Panc1 (cell line): ENCODE data around the gene ESR1. TPM values are rescaled to one million over a fixed set of nuclear protein-coding genes. Genes with fewer than 3 reads are reported as not detected.

Source experiments
- ATAC-seq: fragments of 200-7000 bp; cut with Tn5 transposase; 2 replicates; pipeline ENCODE4 v1.9.1; 2020; ENCODE audit warnings: mild to moderate bottlenecking, moderate library complexity
- BruUV-seq: library from RNA; stranded (reverse); fragments of 400-500 nt; replicated peaks from 2 replicates; lab custom pipeline; 2021; lab: Mats Ljungman, UMichigan
- CTCF ChIA-PET: fragments of 300-600 bp; sonication (Branson Sonifier 250); formaldehyde crosslinking; loops from one replicate; lab custom pipeline; 2022; ENCODE audit warnings: antibody characterized with exemption; lab: Charles Lee
- POLR2A ChIA-PET: fragments of 300-600 bp; sonication (Branson Sonifier 250); formaldehyde crosslinking; loops from one replicate; lab custom pipeline; 2022; ENCODE audit warnings: antibody characterized with exemption; lab: Charles Lee
- DNase-seq: peaks from one replicate; pipeline ENCODE4 v3.0.0-alpha.2; 2010; ENCODE audit warnings: low read depth, low spot score
- H3K27ac ChIP-seq: 2 replicates; pipeline ENCODE4 v1.5.1; 2011; ENCODE audit warnings: mild to moderate bottlenecking, low read length, inconsistent platforms
- H3K27me3 ChIP-seq: fragments of 200-500 bp; sonication (Bioruptor generic); 2 replicates; pipeline ENCODE4 v1.6.0; 2014; ENCODE audit warnings: low read length, inconsistent platforms; ENCODE audit not compliant: control insufficient read depth, insufficient read depth
- H3K36me3 ChIP-seq: fragments of 200-500 bp; sonication (Bioruptor generic); 2 replicates; pipeline ENCODE4 v1.5.1; 2014; ENCODE audit warnings: inconsistent platforms, mild to moderate bottlenecking, low read length, moderate library complexity; ENCODE audit not compliant: control insufficient read depth, insufficient read depth
- H3K4me1 ChIP-seq: 2 replicates; pipeline ENCODE4 v1.5.1; 2011; ENCODE audit warnings: inconsistent platforms, mild to moderate bottlenecking, low read length, moderate library complexity; ENCODE audit not compliant: control insufficient read depth, insufficient read depth
- H3K4me3 ChIP-seq, 2 experiments: 2 replicates each; pipeline ENCODE4 v1.5.1; 2011 to 2012; ENCODE audit warnings: low read depth in 2 of 2, low read length in 2 of 2, mild to moderate bottlenecking in 2 of 2, inconsistent platforms in 1 of 2, moderate library complexity in 1 of 2
- H3K9me3 ChIP-seq: fragments of 200-500 bp; sonication (Bioruptor generic); 2 replicates; pipeline ENCODE4 v1.5.1; 2014; ENCODE audit warnings: low read depth, mild to moderate bottlenecking, inconsistent platforms, low read length, moderate library complexity; ENCODE audit not compliant: control insufficient read depth, insufficient read depth
- CTCF ChIP-seq: fragments of 450-650 bp; IDR thresholded peaks from 2 replicates; pipeline ENCODE4 v1.5.1; 2017; ENCODE audit warnings: mild to moderate bottlenecking
- POLR2AphosphoS5 ChIP-seq: IDR thresholded peaks from 2 replicates; pipeline ENCODE4 v1.6.1; 2012; ENCODE audit warnings: mild to moderate bottlenecking, low read depth, low read length, moderate library complexity
- REST ChIP-seq, 2 experiments: IDR thresholded peaks; 2 replicates each; pipeline ENCODE4 v1.6.1; 2011 to 2012; ENCODE audit warnings: low read depth in 2 of 2, control low read depth in 1 of 2, low read length in 1 of 2, mild to moderate bottlenecking in 1 of 2, moderate library complexity in 1 of 2; ENCODE audit not compliant: insufficient read depth in 1 of 2
- SIN3A ChIP-seq: IDR thresholded peaks from 2 replicates; pipeline ENCODE4 v1.6.1; 2012; ENCODE audit warnings: low read depth, mild to moderate bottlenecking, low read length, moderate library complexity, borderline replicate concordance; ENCODE audit not compliant: insufficient read depth
- TCF7L2 ChIP-seq: IDR thresholded peaks from 2 replicates; pipeline ENCODE4 v1.6.1; 2011; ENCODE audit warnings: mild to moderate bottlenecking, low read depth, low read length, inconsistent platforms
- in situ Hi-C: cut with HindIII; loops from 2 replicates; pipeline ENCODE4 v1.10.0; 2016; ENCODE audit warnings: low sequenced_read_pairs, low pct_unique_long_range_greater_than_20kb
- intact Hi-C: fragments of 100-400 bp; cut with micrococcal nuclease; formaldehyde crosslinking; loops from one replicate; pipeline ENCODE4 v1.10.0; 2022; ENCODE audit not compliant: unreplicated experiment
- total RNA-seq: library from RNA; stranded (reverse); gene quantifications from one replicate; pipeline ENCODE4 v1.2.1, GENCODE V29; 2021; ENCODE audit not compliant: unreplicated experiment

Gene ESR1
- total RNA-seq, 1 experiment from 2014 or later = 0.03 TPM

- Histone ChIP-seq H3K4me1 (no peaks in the 10 kb centered on the region), H3K27ac (no peak overlapping the region), H3K9me3 (no peaks in the 10 kb centered on the region), H3K27me3 (no peaks in the 10 kb centered on the region), H3K4me3 (no peak overlapping the region), H3K36me3 (no peaks in the 10 kb centered on the region)
- no TSS peak for BruUV-seq
- no peak for ATAC-seq
- TF ChIP-seq CTCF (no peak), REST (IDR thresholded peaks at IDR 0.05; ENCODE audit: insufficient read depth in 1 of 2, low read depth in 2 of 2, low read length in 1 of 2) (no peak)
- intact Hi-C loops = no loop called here
- in situ Hi-C loops = no loop called here
- ChIA-PET CTCF (no interaction called here), POLR2A (no interaction called here)
- DNase-seq = no peak
Measured at GRCh38 chr6:152052061-152052460, 244.6 kb downstream of the ESR1 start.

GRCh38 chr6:152053332-152053731, 245.8 kb downstream of the ESR1 start:
- no peaks in the 10 kb centered on the region for H3K4me1 ChIP-seq
- H3K27me3 ChIP-seq = no peaks in the 10 kb centered on the region
- TF ChIP-seq POLR2AphosphoS5 = no peak
- TF ChIP-seq TCF7L2 = no peak
- no peak for TF ChIP-seq SIN3A
- TF ChIP-seq CTCF = no peak
- TF ChIP-seq REST (IDR thresholded peaks at IDR 0.05; ENCODE audit: insufficient read depth in 1 of 2, low read depth in 2 of 2, low read length in 1 of 2) = no peak
- H3K4me3 ChIP-seq = no peak overlapping the region
- CTCF ChIA-PET = no interaction called here
- no peaks in the 10 kb centered on the region for H3K9me3 ChIP-seq
- BruUV-seq = no TSS peak
- POLR2A ChIA-PET = no interaction called here
- intact Hi-C loops = no loop called here
- DNase-seq (no peak), ATAC-seq (no peak)
- H3K27ac ChIP-seq = no peak overlapping the region
- in situ Hi-C loops = no loop called here
- H3K36me3 ChIP-seq = no peaks in the 10 kb centered on the region
